ENCODE measurements around the gene FAM110C. TPM values are rescaled to one million over a fixed set of nuclear protein-coding genes. Genes with fewer than 3 reads are reported as not detected.
A peak's percentile ranks its signal among the peaks of the same experiment; 100 is the strongest.
"Not testable (repeated sequence)": the region's sequence is repeated elsewhere in the genome, so short reads cannot be mapped to it uniquely, and the experiment has no call there.

The FAM110C gene
- 10 to 100 TPM; 26.6 to 32.0 TPM for total RNA-seq
- long read RNA-seq, transcript FAM110C-201 (2 exons, 3,760 nt), result major isoform, 25 of 31 reads
- long read RNA-seq, partial matches to known transcripts, result 0 of 31 reads
- long read RNA-seq, other reads (novel, unspliced or antisense), result 5 of 31 reads

- ATAC-seq (peak; percentile 79), DNase-seq (peak; percentile 91)
- intact Hi-C loops (cut with DNase I, micrococcal nuclease), result no loop called here
These were observed at the start of gene FAM110C for GRCh38 chr2:46471-47345. TSS of gene FAM110C (minus strand) at chr2:46505. CDS start at chr2:46385, 120 bp downstream.

- intact Hi-C loops (cut with DNase I, micrococcal nuclease), result no loop called here
- no peak for ATAC-seq
- DNase-seq, result no peak
These were observed 46.0 kb upstream of the FAM110C start for GRCh38 chr2:92326-92725.

- ATAC-seq, result no peak
- intact Hi-C loops (cut with DNase I, micrococcal nuclease), result no loop called here
- DNase-seq, result no peak
These were observed 44.5 kb upstream of the FAM110C start for GRCh38 chr2:90645-91312.

- DNase-seq (no peak), ATAC-seq (no peak)
- intact Hi-C loops (cut with DNase I, micrococcal nuclease), result no loop called here
These were observed 39.5 kb upstream of the FAM110C start for GRCh38 chr2:85761-86160.

- intact Hi-C loops (cut with DNase I, micrococcal nuclease), result no loop called here
- no peak for ATAC-seq
- no peak for DNase-seq
These were observed 37.8 kb upstream of the FAM110C start for GRCh38 chr2:84121-84520.

GRCh38 chr2:80971-81736 is 34.8 kb upstream of the FAM110C start:
- ATAC-seq, result no peak

GRCh38 chr2:80378-80777 is 34.1 kb upstream of the FAM110C start:
- DNase-seq (no peak), ATAC-seq (no peak)
- intact Hi-C loops (cut with DNase I, micrococcal nuclease), result no loop called here

More at GRCh38 chr2:80971-81736, 34.8 kb upstream of the FAM110C start:
- no peak for DNase-seq
- intact Hi-C loops (cut with DNase I, micrococcal nuclease), result no loop called here

GRCh38 chr2:71309-72035 is 25.2 kb upstream of the FAM110C start:
- DNase-seq, result no peak
- intact Hi-C loops (cut with DNase I, micrococcal nuclease), result no loop called here
- no peak for ATAC-seq

- ATAC-seq (peak; percentile 94), DNase-seq (peak; percentile 58 to 84)
- intact Hi-C loops (cut with DNase I, micrococcal nuclease), result no loop called here
These were observed 23.4 kb upstream of the FAM110C start for GRCh38 chr2:69366-70344.

- intact Hi-C loops (cut with DNase I, micrococcal nuclease); DNase-seq; ATAC-seq: not testable (repeated sequence)
These were observed 22.3 kb upstream of the FAM110C start for GRCh38 chr2:68637-69036.

GRCh38 chr2:66853-67252 is 20.5 kb upstream of the FAM110C start:
- intact Hi-C loops (cut with DNase I, micrococcal nuclease), result no loop called here
- ATAC-seq (no peak), DNase-seq (no peak)

- ATAC-seq, result no peak
- intact Hi-C loops (cut with DNase I, micrococcal nuclease), result no loop called here
- no peak for DNase-seq
These were observed 18.8 kb upstream of the FAM110C start for GRCh38 chr2:65121-65520.

GRCh38 chr2:55587-56448 is 9.5 kb upstream of the FAM110C start:
- DNase-seq (no peak), ATAC-seq (no peak)
- intact Hi-C loops (cut with DNase I, micrococcal nuclease), result no loop called here

GRCh38 chr2:51613-52012 is 5.3 kb upstream of the FAM110C start:
- DNase-seq (no peak), ATAC-seq (no peak)
- intact Hi-C loops (cut with DNase I, micrococcal nuclease), result no loop called here

- peak; percentile 12 for ATAC-seq
- intact Hi-C loops (cut with DNase I, micrococcal nuclease), result no loop called here
These were observed 1.4 kb upstream of the FAM110C start for GRCh38 chr2:47737-48136.

GRCh38 chr2:47346-47725 is 1.0 kb upstream of the FAM110C start:
- intact Hi-C loops (cut with DNase I, micrococcal nuclease), result no loop called here
- DNase-seq (no peak), ATAC-seq (no peak)

More at GRCh38 chr2:47737-48136, 1.4 kb upstream of the FAM110C start:
- DNase-seq, result peak; percentile 37 to 56

GRCh38 chr2:46131-46470 is 204 bp downstream of the FAM110C start:
- DNase-seq (peak in 1 of 2 donors; percentile 15), ATAC-seq (no peak)
- intact Hi-C loops (cut with DNase I, micrococcal nuclease), result no loop called here
